Heart left ventricle (tissue), 13 donors: ENCODE data around the gene PLEKHA6.

Source experiments
- POLR2A ChIP-seq, 2 donors: fragments of 450-650 bp; IDR thresholded peaks; one replicate each; pipeline ENCODE4 v1.6.1; 2017; ENCODE audit warnings: antibody characterized with exemption in 2 of 2, mild to moderate bottlenecking in 2 of 2, moderate library complexity in 2 of 2
- TF ChIP-seq, protein P1 (sequence below), 12 donors: fragments of 200-600 bp; sonication (generic) in 4 of 12; IDR thresholded peaks; one replicate each; pipeline versions ENCODE4 v1.5.0 to v1.8.0; 2018 to 2022; ENCODE audit warnings: antibody characterized with exemption in 12 of 12, mild to moderate bottlenecking in 5 of 12
- donor health status: ischemic (EF 13 %, LVEDD 7.1; RV severe dilation, severe dysfunction).
- donor health status: DM: no; HTN: yes; CAD: no.
- donor health status: DM: no; HTN: no; CAD: no.
- donor health status: ischemic (EF 25% LVEDD 6.9; RV normal size, moderate dysfunction).
- donor health status: ischemic (EF 25% LVEDD 5.7; RV mildly dilated, moderate dysfunction).
- donor health status: ischemic (EF 35%, LVEDD 5.7; RV mildly dilated, moderate dysfunction).
- donor health status: nonischemic (EF 11% LVEDD 7.7; RV severe dilation, severe dysfunction).
- donor health status: DM: yes; HTN: yes; CAD: no.
- donor health status: PGD.
- donor health status: ischemic (EF 29% LVEDD 5.4; RV normal size, mild dysfunction).
- donor health status: nonischemic (EF 23%, LVEDD 6.1; RV moderate dilation, normal function).

DNA sequence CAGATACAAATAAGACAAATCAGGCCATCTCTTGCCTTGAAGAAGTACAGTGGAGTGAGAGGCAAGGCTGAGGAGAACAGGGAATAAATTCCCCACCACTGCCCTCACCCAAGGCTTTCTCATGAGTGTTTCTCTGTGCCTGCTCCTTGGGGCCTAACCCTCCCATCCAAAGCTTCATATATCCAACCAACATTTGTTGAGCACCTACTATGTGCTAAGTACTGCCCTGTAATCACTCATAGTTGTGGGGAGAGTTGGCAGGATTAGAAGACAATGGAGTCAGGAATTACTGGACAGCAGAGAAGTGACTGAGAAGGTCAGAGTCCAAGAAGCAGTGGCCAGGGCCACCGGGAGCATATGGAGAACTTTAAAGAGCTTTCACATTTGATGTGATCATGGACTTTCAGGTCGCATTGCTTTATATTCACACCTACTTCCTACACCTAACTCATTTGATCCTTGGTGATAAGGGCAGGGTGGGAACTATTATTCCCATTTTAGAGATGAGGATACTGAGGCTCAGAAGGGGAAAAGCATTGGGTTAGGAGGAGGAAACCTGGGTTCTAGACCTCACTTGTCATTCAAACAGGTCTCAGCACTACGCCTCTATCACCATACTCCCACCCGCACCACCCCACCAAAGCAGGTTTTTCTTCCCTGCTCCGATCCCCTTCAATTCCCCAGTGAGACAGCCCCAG, 6.4 kb downstream of the PLEKHA6 start:
- TF ChIP-seq, protein P1, sequence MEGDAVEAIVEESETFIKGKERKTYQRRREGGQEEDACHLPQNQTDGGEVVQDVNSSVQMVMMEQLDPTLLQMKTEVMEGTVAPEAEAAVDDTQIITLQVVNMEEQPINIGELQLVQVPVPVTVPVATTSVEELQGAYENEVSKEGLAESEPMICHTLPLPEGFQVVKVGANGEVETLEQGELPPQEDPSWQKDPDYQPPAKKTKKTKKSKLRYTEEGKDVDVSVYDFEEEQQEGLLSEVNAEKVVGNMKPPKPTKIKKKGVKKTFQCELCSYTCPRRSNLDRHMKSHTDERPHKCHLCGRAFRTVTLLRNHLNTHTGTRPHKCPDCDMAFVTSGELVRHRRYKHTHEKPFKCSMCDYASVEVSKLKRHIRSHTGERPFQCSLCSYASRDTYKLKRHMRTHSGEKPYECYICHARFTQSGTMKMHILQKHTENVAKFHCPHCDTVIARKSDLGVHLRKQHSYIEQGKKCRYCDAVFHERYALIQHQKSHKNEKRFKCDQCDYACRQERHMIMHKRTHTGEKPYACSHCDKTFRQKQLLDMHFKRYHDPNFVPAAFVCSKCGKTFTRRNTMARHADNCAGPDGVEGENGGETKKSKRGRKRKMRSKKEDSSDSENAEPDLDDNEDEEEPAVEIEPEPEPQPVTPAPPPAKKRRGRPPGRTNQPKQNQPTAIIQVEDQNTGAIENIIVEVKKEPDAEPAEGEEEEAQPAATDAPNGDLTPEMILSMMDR (IDR thresholded peaks at IDR 0.05) = no peak
- TF ChIP-seq POLR2A (IDR thresholded peaks at IDR 0.05) = no peak
